ENCODE data around the gene PRKCB.
"Not testable (repeated sequence)": the region's sequence is repeated elsewhere in the genome, so short reads cannot be mapped to it uniquely, and the experiment has no call there.

The PRKCB gene

DNA sequence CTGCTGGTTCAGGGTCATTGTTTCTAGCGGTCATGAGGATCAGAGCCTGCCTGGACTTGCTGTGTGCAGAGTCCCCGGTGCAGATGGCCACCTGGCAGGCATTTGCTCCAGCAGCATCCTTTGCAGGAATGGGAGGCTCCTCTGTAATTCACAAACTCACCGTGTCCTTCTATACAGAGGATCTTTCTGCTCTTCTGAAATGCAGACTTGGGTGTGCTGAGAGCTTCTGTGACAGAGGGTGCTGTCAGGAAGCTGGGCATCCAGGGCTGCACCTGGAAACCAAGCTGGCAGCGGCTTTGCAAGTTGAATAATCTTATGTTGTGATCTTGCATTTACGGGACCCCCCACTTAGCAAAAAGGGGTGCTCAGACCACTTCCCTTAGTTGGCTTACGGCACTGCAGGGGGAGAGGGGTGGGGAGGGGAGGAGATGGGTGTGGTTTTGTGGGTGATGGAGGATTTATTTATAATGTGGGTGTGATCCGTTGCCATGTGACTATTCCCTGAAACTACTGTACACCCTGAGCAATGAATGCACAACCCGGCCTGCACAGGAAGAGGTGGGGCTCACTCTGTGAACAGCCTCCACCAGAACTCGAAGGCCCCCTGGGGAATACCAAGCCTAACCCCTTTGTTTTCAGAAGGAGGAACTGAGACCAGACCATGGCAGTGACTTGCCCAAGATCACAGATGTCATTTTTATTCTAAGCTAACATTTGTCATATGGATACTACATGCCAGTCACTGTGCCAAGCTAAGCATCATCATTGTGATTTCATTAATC lies 178.3 kb downstream of the PRKCB start:
- Histone ChIP-seq H3K4me3 (ENCODE audit: low read length) (peak overlapping the region; percentile 7), H3K27ac (ENCODE audit: low read depth, low read length) (no peak overlapping the region), H3K4me1 (ENCODE audit: control insufficient read depth, insufficient read depth, low read length) (no peaks in the 10 kb centered on the region), H3K9ac (ENCODE audit: low read length) (no peak overlapping the region), H3K27me3 (ENCODE audit: control insufficient read depth, insufficient read depth, low read length) (no peaks in the 10 kb centered on the region), H3K36me3 (ENCODE audit: control insufficient read depth, insufficient read depth, low read length) (no peaks in the 10 kb centered on the region)

DNA sequence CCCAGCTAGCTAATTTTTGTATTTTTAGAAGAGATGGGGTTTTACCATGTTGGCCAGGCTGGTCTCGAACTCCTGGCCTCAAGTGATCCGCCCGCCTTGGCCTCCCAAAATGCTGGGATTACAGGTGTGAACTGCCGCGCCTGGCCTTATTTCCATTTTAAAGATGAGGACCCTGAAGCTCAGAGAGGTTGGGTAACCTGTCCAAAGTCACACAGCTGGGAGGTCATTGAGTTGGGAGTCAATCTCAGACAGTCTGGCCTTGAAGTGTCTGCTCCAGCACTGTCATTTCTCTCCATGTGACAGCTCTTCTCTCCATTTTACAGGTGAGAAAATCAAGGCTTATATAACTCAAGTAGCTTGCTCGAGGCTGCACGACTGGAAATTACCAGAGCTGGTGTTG lies 179.2 kb downstream of the PRKCB start:
- not testable (repeated sequence) for H3K27me3 ChIP-seq (ENCODE audit: control insufficient read depth, insufficient read depth, low read length); H3K36me3 ChIP-seq (ENCODE audit: control insufficient read depth, insufficient read depth, low read length); H3K4me3 ChIP-seq (ENCODE audit: low read length); H3K27ac ChIP-seq (ENCODE audit: low read depth, low read length); H3K4me1 ChIP-seq (ENCODE audit: control insufficient read depth, insufficient read depth, low read length); H3K9ac ChIP-seq (ENCODE audit: low read length)

DNA sequence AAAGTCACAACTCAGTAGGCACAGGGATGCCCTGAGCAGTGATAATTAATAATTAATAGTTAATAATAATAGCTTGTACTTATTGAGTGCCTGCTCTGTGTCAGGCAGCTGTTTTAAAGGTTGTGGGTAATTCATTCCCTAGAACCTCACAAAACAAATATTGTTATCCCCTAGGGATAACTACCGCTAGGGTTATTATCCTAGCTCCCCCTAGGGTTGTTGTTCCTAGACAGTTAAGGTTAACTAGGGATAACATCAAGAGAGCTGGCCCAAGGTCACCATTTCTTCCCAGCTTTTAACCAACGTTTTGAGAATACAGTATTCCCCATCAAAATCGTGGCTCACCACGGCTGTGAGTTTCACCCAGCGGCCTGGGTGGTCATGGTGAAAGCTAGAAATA lies 180.1 kb downstream of the PRKCB start:
- H3K36me3 ChIP-seq (ENCODE audit: control insufficient read depth, insufficient read depth, low read length), result no peaks in the 10 kb centered on the region
- H3K4me3 ChIP-seq (ENCODE audit: low read length), result no peak overlapping the region
- H3K27me3 ChIP-seq (ENCODE audit: control insufficient read depth, insufficient read depth, low read length), result no peaks in the 10 kb centered on the region
- no peaks in the 10 kb centered on the region for H3K4me1 ChIP-seq (ENCODE audit: control insufficient read depth, insufficient read depth, low read length)
- H3K9ac ChIP-seq (ENCODE audit: low read length), result no peak overlapping the region
- H3K27ac ChIP-seq (ENCODE audit: low read depth, low read length), result no peak overlapping the region

DNA sequence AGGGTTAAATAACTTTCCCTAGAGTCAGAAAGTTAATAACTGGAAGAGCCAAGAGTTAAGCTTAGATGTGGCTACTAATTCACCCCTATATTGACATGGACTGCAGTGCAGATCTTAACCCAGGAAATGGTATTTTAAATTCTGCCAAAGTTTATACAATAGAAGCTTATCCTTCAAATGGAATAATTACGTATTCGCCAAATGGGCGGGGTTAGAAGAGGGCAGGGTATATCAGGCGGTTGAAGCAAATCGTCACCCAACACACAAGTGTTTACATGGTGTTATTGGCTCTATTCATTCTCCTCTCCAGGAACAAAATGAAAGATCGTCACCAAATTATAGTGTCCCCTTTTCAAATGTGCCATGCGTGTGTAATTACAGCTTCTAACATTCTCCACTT lies 182.7 kb downstream of the PRKCB start:
- H3K27me3 ChIP-seq (ENCODE audit: control insufficient read depth, insufficient read depth, low read length), result no peaks in the 10 kb centered on the region
- no peak overlapping the region for H3K9ac ChIP-seq (ENCODE audit: low read length)
- no peaks in the 10 kb centered on the region for H3K4me1 ChIP-seq (ENCODE audit: control insufficient read depth, insufficient read depth, low read length)
- H3K36me3 ChIP-seq (ENCODE audit: control insufficient read depth, insufficient read depth, low read length), result no peaks in the 10 kb centered on the region
- H3K27ac ChIP-seq (ENCODE audit: low read depth, low read length), result no peak overlapping the region
- H3K4me3 ChIP-seq (ENCODE audit: low read length), result no peak overlapping the region

DNA sequence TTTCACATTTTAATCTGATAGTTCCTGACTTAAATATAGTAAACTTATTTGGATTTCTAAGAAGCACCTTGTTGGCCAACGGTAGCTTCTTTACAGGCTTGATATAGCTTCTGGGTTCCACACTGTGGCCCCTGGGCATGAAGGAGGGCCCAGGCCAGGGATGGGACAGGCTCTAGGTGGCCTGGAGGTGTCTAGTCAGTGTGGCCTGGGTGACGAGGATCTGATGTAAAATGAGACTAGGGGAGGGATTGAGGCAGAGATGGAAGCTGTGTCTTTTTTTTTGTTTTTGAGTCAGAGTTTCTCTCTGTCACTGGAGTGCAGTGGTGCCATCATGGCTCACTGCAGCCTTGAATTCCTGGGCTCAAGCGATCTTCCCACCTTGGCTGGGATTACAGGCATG lies 187.0 kb downstream of the PRKCB start:
- Histone ChIP-seq H3K36me3 (ENCODE audit: control insufficient read depth, insufficient read depth, low read length) (no peaks in the 10 kb centered on the region), H3K4me3 (ENCODE audit: low read length) (no peak overlapping the region), H3K9ac (ENCODE audit: low read length) (no peak overlapping the region), H3K27me3 (ENCODE audit: control insufficient read depth, insufficient read depth, low read length) (no peaks in the 10 kb centered on the region), H3K27ac (ENCODE audit: low read depth, low read length) (no peak overlapping the region), H3K4me1 (ENCODE audit: control insufficient read depth, insufficient read depth, low read length) (no peaks in the 10 kb centered on the region)

DNA sequence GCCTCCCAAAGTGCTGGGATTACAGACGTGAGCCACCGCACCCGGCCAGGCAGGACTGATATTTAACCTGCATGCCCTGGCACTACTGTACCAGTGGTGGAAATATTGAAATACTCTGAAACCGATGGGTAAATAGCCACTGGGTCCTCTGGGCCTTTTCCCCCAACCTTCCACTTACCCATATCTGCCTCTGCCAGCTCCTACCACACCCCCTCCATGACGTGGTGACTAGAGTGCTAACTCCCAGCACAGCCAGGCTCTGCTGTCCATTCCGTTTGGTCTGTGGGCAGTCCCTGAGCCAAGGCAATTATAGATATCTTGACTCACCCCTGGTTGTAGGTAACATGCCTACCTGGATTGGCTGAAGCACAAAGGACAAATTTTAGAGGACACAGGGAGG lies 187.8 kb downstream of the PRKCB start:
- no peak overlapping the region for H3K4me3 ChIP-seq (ENCODE audit: low read length)
- H3K9ac ChIP-seq (ENCODE audit: low read length), result no peak overlapping the region
- no peak overlapping the region for H3K27ac ChIP-seq (ENCODE audit: low read depth, low read length)
- H3K4me1 ChIP-seq (ENCODE audit: control insufficient read depth, insufficient read depth, low read length), result no peaks in the 10 kb centered on the region
- H3K36me3 ChIP-seq (ENCODE audit: control insufficient read depth, insufficient read depth, low read length), result no peaks in the 10 kb centered on the region
- no peaks in the 10 kb centered on the region for H3K27me3 ChIP-seq (ENCODE audit: control insufficient read depth, insufficient read depth, low read length)

DNA sequence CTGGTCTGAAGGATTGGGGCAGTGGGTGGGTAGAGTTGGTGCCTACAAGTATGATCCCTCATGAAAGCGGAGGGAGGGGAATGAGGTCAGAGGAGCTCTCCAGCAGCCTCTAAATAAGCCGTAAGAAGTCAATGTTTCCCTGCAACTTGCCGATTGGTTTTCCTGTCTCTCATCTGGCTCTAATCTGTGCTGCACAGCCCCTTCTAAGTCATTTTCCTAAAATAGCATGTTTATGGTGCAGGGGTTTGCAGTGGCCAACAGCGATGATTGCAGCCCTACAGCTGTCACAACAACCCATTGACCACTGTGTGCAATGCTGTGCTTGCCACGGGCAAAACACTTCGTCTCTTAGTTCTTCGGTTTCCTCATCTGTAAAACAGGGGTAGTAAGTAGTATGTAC lies 189.2 kb downstream of the PRKCB start:
- Histone ChIP-seq H3K36me3 (ENCODE audit: control insufficient read depth, insufficient read depth, low read length) (no peaks in the 10 kb centered on the region), H3K4me3 (ENCODE audit: low read length) (no peak overlapping the region)

DNA sequence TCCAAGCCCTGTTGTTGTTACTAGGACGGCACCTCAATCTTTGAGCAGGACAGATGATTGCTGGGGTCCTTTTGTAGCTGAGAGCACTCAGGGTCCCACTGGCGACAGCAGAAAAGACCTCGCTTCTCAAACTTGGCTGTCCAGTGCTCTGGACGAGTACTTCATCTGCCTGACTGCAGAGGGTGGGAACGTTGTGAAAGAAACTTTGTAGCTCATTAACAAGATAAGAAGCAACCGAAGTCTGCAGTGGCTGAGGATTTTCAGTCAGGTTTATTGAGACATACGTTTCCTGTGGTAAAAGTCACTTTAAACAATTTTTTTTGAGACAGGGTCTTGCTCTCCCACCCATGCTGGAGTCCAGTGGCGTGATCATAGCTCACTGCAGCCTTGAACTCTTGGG lies 191.7 kb downstream of the PRKCB start:
- H3K27me3 ChIP-seq (ENCODE audit: control insufficient read depth, insufficient read depth, low read length), result no peaks in the 10 kb centered on the region
- no peak overlapping the region for H3K9ac ChIP-seq (ENCODE audit: low read length)
- H3K27ac ChIP-seq (ENCODE audit: low read depth, low read length), result no peak overlapping the region
- H3K36me3 ChIP-seq (ENCODE audit: control insufficient read depth, insufficient read depth, low read length), result no peaks in the 10 kb centered on the region
- H3K4me1 ChIP-seq (ENCODE audit: control insufficient read depth, insufficient read depth, low read length), result no peaks in the 10 kb centered on the region
- no peak overlapping the region for H3K4me3 ChIP-seq (ENCODE audit: low read length)

More for the DNA sequence above, 189.2 kb downstream of the PRKCB start:
- H3K27me3 ChIP-seq (ENCODE audit: control insufficient read depth, insufficient read depth, low read length), result no peaks in the 10 kb centered on the region
- H3K9ac ChIP-seq (ENCODE audit: low read length), result no peak overlapping the region
- no peaks in the 10 kb centered on the region for H3K4me1 ChIP-seq (ENCODE audit: control insufficient read depth, insufficient read depth, low read length)
- no peak overlapping the region for H3K27ac ChIP-seq (ENCODE audit: low read depth, low read length)

DNA sequence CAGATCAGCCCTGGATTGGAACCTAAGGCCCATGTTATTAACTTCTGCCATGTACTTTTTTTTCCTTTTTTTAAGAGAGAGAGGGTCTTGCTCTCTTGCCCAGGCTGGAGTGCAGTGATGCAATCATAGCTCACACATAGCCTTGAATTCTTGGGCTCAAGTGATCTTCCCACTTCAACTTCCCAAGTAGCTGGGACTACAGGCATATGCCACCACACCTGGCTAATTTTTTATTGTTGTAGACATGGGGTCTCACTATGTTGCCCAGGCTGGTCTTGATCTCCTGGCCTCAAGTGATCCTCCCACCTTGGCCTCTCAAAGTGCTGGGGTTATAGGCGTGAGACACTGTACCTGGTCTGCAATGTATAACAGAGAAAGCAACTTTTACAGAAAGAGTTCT lies 194.1 kb downstream of the PRKCB start:
- H3K4me3 ChIP-seq (ENCODE audit: low read length); H3K27me3 ChIP-seq (ENCODE audit: control insufficient read depth, insufficient read depth, low read length); H3K4me1 ChIP-seq (ENCODE audit: control insufficient read depth, insufficient read depth, low read length); H3K36me3 ChIP-seq (ENCODE audit: control insufficient read depth, insufficient read depth, low read length); H3K27ac ChIP-seq (ENCODE audit: low read depth, low read length); H3K9ac ChIP-seq (ENCODE audit: low read length): not testable (repeated sequence)

DNA sequence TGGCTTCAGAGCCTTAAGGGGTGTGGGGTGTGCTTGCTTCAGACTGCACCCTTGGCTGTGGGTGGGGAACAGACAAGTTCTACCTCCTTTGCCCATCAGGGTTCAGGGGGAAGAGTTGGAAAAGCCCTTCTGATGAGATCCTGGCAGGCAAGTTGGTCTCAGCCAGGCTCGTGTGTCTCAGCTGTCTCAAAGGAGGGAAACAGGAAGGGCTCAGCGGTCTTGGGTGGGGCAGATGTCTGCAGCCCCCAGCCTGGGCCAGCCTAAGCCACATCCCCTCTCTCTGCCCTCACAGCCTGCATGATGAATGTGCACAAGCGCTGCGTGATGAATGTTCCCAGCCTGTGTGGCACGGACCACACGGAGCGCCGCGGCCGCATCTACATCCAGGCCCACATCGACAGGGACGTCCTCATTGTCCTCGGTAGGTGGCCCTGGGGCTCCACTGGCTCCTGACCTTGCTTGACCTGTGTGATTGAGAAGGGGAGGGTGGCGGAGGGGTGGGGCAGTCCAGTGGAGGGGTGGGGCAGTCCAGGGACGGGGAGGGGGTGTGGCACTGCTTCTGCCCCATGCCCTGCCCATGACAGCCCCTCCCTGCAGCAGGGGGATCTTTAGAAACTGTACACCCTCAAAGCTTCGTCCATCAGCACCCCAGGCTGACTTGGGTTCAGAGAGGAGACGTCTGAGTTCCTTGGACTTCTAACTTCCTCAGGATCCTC lies 199.5 kb downstream of the PRKCB start:
- H3K9ac ChIP-seq (ENCODE audit: low read length), result no peak overlapping the region
- no peak overlapping the region for H3K27ac ChIP-seq (ENCODE audit: low read depth, low read length)
- no peaks in the 10 kb centered on the region for H3K27me3 ChIP-seq (ENCODE audit: control insufficient read depth, insufficient read depth, low read length)
- H3K4me1 ChIP-seq (ENCODE audit: control insufficient read depth, insufficient read depth, low read length), result no peaks in the 10 kb centered on the region
- H3K36me3 ChIP-seq (ENCODE audit: control insufficient read depth, insufficient read depth, low read length), result peaks cover 3% of the 10 kb centered on the region
- H3K4me3 ChIP-seq (ENCODE audit: low read length), result no peak overlapping the region

DNA sequence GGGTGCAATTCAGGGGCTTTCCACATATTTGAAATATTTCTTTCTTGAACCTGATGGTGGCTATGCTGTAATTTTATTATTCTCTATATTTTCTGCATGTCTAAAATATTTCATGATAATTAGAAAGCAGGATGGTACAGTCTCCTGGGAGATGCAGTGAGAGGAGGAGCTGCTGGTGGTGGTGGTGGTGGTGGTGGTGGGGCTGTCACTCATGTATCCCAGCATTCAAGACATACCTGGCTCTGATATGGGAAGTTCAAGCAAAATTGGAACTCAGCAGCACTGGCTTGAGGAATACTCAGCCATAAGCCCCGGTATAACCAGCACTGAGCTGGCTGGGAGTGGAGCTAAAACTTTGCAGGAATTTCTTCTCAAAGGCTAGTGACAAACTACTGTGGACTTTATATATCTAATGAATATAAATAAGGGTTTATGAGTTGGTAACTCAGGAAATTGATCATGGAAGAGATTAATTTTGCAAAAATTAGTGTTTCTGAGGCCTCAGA lies 200.3 kb downstream of the PRKCB start:
- Histone ChIP-seq H3K27ac (ENCODE audit: low read depth, low read length) (no peak overlapping the region), H3K4me3 (ENCODE audit: low read length) (no peak overlapping the region), H3K36me3 (ENCODE audit: control insufficient read depth, insufficient read depth, low read length) (peaks cover 3% of the 10 kb centered on the region), H3K27me3 (ENCODE audit: control insufficient read depth, insufficient read depth, low read length) (no peaks in the 10 kb centered on the region), H3K9ac (ENCODE audit: low read length) (no peak overlapping the region), H3K4me1 (ENCODE audit: control insufficient read depth, insufficient read depth, low read length) (no peaks in the 10 kb centered on the region)

DNA sequence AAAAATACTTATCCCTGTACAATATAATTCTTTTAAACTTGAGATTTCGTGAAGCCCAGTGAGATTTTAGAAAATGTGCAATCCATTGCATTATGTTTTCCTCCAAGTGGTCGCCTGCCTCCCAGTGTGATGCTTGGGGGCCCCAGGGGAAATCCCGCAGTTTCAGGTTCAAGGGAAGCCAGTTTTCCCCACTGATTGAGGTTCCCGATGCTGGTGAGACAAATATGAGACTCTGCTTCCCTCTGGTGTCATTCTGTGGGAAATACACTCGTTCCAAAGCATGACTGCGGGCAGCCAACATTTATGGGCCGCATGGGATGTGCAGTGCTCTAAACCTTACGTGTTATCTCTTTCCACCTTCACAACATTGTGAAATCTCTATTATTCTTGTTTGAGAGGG lies 200.8 kb downstream of the PRKCB start:
- H3K4me3 ChIP-seq (ENCODE audit: low read length), result no peak overlapping the region
- no peaks in the 10 kb centered on the region for H3K4me1 ChIP-seq (ENCODE audit: control insufficient read depth, insufficient read depth, low read length)
- H3K27me3 ChIP-seq (ENCODE audit: control insufficient read depth, insufficient read depth, low read length), result no peaks in the 10 kb centered on the region
- H3K27ac ChIP-seq (ENCODE audit: low read depth, low read length), result no peak overlapping the region
- no peak overlapping the region for H3K9ac ChIP-seq (ENCODE audit: low read length)
- H3K36me3 ChIP-seq (ENCODE audit: control insufficient read depth, insufficient read depth, low read length), result peaks cover 3% of the 10 kb centered on the region

DNA sequence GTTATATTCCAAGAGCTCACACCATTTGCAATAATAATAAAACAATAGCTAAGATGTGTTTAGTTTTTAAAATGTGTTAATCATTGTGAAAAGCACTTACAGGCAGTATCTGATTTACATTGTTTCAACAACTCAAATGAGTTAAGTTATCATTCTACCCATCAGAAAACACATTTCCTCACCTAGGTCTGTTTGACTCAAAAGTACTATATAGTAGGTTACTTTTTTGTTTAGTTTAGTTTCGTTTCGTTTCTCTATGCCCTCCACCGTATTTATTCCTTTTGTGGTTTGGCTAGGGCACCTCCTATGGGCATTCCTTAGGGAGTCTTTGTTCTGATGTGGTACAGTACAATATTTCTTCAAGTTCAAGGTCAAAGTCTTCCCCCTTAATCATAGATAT lies 201.6 kb downstream of the PRKCB start:
- Histone ChIP-seq H3K9ac (ENCODE audit: low read length) (no peak overlapping the region), H3K36me3 (ENCODE audit: control insufficient read depth, insufficient read depth, low read length) (peaks cover 3% of the 10 kb centered on the region), H3K27ac (ENCODE audit: low read depth, low read length) (no peak overlapping the region), H3K4me1 (ENCODE audit: control insufficient read depth, insufficient read depth, low read length) (no peaks in the 10 kb centered on the region), H3K4me3 (ENCODE audit: low read length) (no peak overlapping the region), H3K27me3 (ENCODE audit: control insufficient read depth, insufficient read depth, low read length) (no peaks in the 10 kb centered on the region)

Measured in rectal smooth muscle tissue (tissue), 1 donor.